Measurements from ENCODE around the gene NRXN2.

- TF ChIP-seq CTCF (IDR thresholded peaks at IDR 0.05) (no peak), POLR2A (IDR thresholded peaks at IDR 0.05) (no peak)
These were observed 3.6 kb downstream of the NRXN2 start for GRCh38 chr11:64719406-64719805.

All from heart left ventricle (tissue), 13 donors.